GM21360 (cell line): Measurements from ENCODE around the gene GPR84.

Experiments
- ATAC-seq: cut with Tn5 transposase; IDR thresholded peaks from one replicate; pipeline ENCODE4 v1.9.1; 2021; ENCODE audit warnings: mild to moderate bottlenecking, moderate library complexity; ENCODE audit not compliant: unreplicated experiment

GPR84 gene

DNA sequence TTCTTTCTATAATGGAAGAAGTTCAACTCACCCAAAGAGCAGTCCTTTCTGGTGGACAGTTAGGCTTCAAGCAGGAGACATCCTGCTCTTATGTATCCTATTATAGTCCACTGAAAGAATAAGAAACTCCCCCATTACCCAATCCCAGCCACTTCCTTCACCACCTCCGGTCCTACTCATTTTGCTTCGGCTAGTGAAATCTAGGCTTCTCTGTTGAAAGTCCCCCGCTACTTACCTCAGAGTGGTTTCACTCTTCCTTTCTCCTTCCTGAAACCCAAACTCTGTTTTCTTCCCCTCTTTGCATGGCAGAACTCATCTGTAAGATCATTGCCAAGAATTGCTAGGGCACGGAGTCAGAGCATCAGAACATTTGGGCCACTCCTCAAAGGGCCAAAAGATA, at the start of gene GPR84:
Gene GPR84 (minus strand): TSS at position 74 of the 400 bp plus-strand sequence. CDS start 635 bp downstream, outside the sequence.
- no peak for ATAC-seq

DNA sequence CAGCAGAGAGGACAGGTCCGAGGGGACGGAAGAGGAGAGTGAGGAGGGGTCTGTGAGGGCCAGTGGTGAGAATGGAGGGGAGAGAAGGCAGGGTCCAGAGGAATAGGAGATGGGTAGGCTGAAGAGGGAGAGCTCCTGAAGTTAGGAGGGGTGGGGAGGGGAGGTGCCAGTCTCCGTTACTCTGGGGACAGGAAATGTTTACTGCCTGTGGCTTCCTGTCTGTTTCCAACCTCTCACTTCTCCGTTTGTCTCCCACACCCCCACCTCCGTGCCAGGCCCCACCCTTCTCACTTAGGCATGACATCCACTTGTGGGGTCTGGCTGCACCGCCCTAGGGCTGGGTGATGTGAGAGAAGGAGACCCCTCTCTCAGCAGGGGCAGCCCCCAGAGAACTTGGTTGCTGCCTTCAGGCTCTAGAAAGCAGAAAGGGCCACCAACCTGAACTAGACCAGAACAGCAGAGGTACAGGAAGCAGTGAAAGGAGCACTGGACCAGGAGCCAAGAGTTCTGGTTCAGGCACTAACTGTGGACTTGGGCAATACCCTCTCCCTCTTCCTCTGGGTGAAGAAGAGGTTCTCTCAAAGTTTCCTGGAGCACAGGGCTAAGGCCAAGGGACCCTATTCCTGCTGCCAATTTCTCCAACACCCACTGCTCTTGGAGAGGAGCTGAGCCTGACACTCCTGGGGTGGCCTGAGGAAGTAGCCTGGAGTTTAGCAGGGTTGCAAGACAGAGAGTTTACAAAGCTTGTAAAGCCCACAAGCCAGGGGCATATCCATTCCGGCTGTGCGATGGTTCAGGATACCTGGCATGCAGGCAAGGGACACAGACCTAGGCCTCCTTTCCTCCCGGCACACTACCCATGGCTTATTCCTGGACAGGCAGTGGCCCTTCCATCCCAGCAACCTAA, 49.3 kb upstream of the GPR84 start:
- ATAC-seq: no peak

DNA sequence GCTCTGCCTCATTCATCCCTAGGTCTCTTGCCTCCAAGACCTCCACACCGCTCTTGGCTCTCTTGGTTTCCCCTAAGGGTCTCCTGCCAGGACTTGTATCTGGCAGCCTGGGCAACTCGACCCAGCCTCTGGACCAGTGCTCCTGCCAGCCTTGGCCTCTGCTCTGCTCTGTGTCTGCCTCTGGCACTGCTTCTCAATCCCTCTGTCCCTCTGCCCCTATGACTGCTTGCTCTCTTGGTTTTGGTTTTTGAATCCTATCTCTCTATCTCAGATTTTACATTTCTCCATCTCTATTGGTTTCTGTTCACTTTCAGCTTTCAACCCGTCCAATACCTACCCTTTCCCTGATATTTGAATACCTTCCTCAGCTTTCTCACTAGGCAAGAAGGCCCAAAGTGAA, 48.5 kb upstream of the GPR84 start:
- ATAC-seq: no peak

GRCh38 chr12:54412348-54412747, 48.1 kb upstream of the GPR84 start:
- no peak for ATAC-seq

GRCh38 chr12:54411391-54412241, 47.3 kb upstream of the GPR84 start:
- ATAC-seq: no peak

- no peak for ATAC-seq
These were observed 45.0 kb upstream of the GPR84 start for GRCh38 chr12:54409267-54409666.

- ATAC-seq: no peak
These were observed 43.1 kb upstream of the GPR84 start for GRCh38 chr12:54407183-54407905.

DNA sequence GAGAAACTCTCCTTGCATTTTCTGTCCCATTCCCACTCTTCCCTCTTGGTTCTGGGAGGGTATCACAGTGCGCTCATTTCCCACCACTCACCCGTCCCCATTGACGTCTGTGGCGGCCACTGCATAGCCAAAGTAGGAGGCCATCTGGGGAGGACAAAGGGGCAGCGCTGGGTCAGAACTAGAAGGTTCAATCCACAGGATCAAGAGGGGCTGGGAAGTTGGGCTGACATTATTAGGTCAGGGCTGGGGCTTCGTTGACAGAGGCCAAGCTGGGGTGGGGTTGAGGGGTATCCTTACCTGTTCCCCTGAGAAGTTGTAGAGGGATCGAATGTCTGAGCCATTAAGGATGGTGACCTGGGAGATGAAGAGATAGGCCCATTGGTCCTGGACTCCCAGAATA, 41.3 kb upstream of the GPR84 start:
- no peak for ATAC-seq

GRCh38 chr12:54405106-54405505, 40.8 kb upstream of the GPR84 start:
- no peak for ATAC-seq

DNA sequence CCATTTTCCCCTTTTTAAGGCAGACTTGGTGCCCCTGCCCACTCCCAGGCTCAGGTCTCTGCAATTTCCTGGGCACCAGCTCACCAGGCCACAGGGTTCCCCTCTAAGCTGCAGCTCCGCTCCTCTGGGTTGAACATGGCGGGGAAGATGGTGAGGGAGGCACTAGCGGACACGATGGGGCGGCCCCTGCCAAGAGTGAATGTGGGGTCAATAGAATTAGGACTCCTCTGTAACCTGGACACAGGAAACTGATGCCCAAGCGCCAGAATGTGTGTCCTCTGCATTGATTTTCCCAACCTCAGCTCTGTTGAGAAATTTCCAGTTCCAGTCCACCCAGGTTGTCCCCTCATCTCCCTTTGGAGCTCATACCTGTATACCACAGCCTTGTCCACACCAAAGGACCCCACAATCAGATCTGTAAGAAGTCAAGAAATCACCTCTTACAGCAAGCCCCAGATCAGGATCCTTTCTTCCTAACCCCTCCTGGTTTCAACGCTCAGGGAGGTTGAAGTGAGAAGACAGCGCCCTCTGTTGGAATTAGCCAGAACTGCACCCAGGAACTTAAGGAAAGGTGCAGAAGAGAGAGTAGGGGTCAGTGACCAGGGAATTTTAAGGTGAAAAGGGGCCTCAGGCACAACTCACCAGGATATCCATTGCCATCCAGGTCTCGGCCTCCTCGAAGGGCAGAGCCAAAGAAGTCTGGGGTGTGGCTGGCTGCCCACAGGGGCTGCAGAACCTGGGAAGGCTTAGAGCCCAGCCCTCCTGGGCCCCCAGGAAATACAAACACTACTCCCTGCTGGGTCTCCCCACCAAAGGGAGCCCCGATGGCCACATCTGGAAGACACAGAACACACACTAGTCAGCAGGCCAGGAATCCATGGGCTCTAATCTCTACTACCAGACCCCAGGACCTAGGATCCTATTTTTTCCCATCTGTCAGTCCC, 40.0 kb upstream of the GPR84 start:
- no peak for ATAC-seq

- no peak for ATAC-seq
These were observed 36.8 kb upstream of the GPR84 start for GRCh38 chr12:54401119-54401518.

- ATAC-seq: no peak
These were observed 34.9 kb upstream of the GPR84 start for GRCh38 chr12:54398995-54399793.

- ATAC-seq: no peak
These were observed 33.9 kb upstream of the GPR84 start for GRCh38 chr12:54398218-54398617.

DNA sequence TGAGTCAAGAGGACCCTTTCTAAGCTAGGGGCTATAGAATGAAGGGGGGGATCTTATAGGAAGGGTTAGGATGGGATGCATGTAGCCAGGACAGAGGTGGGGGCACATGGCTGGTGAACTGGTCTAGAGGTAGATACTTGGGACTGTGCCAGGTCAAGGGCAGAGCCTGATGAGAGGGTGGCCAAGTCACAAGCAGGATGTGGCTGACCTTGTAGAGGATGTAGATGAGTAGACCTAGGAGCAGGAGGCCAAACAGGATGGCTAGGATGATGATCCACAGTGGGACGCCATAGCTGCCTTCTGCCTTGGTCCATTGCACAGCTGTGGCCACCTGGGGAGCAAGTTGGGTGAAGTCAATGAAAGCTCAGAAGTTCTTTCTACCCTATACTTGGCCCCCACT, 32.9 kb upstream of the GPR84 start:
- no peak for ATAC-seq

- ATAC-seq: no peak
These were observed 31.3 kb upstream of the GPR84 start for GRCh38 chr12:54395545-54395944.

DNA sequence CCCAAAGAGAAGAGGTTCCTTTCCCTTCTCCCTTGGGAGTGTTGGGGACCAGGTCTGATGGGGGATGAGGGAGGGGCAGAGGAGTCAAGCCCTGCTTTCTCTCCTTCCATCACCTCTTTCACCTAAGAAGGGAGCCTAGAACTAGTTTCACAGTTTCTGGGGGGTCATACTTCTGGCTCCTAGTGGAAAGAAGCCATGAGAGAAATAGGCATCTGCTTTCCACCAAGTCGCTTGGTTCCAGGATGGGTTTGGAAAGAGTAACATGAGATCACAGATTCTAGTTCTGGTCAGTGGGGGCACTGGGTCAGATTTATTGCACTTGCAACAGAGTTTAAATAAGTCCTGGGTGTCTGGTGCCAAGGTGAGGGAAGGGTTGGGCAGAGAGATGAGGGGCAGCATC, 30.7 kb upstream of the GPR84 start:
- ATAC-seq: no peak

- no peak for ATAC-seq
These were observed 30.0 kb upstream of the GPR84 start for GRCh38 chr12:54394281-54394719.

DNA sequence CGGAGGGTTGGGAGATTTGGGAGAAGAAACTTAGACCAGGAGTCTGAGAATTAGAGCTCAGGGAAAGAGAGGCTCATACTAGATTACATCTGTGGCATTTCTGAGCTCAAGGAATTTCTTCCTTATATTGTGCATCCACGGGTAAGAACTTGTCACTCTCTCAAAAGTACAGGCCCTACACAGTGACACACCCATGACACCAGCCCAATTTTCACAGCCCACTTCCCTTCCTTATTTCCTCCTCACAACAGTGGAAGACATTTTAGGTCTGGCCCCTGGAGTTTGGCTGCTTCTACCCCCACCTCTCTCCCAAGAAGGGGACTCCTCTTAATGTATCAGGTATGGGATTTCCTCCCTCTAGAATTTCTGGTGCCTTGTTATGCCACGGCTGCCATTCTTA, 29.5 kb upstream of the GPR84 start:
- no peak for ATAC-seq

DNA sequence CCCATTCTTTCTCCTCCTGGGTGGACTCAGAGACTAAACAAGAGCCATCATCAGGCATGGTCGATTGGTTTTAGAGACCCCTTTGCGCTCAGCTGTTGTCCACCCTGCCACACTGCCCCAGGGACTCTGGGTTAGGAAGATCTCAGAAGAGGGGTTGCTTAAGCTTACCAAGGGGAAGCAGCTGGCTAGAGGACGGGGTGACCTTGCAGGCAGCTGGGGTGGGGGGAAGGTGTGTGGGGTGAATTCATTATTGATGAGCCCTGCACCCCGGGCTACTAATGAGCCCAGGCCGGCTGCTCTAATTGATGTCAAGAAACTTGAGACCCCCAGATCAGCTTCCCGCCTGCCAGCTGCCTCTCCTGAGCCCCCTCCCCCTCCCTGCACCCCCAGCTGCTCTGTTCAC, 28.9 kb upstream of the GPR84 start:
- no peak for ATAC-seq
